Keratinocyte (primary cell): ENCODE data around the gene WIPF3. TPM values are rescaled to one million over a fixed set of nuclear protein-coding genes. Genes with fewer than 3 reads are reported as not detected.

Experiments
- DNase-seq: peaks from one replicate; pipeline ENCODE4 v3.0.0-alpha.2; 2011; ENCODE audit warnings: low read depth, missing footprints, low spot score
- FAIRE-seq: peaks from 2 replicates; lab custom pipeline; 2011; peaks lifted over from hg19 to GRCh38; lab: Jason Lieb, UNC
- H2AFZ ChIP-seq: 2 replicates; pipeline ENCODE4 v1.6.0; 2012; ENCODE audit warnings: low read length, control low read depth, inconsistent platforms; ENCODE audit not compliant: control insufficient read depth
- H3K27ac ChIP-seq: 2 replicates; pipeline ENCODE4 v1.5.1; 2011; ENCODE audit warnings: low read length; ENCODE audit not compliant: control insufficient read depth, insufficient read depth
- H3K27me3 ChIP-seq: 3 replicates; pipeline ENCODE4 v1.6.0; 2011; ENCODE audit warnings: low read length; ENCODE audit not compliant: control insufficient read depth, insufficient read depth; ENCODE audit errors: extremely low read depth
- H3K36me3 ChIP-seq, 2 experiments: 2 replicates in 1 of 2; 3 replicates in 1 of 2; pipeline ENCODE4 v1.5.1; 2011; ENCODE audit warnings: low read length in 2 of 2, mild to moderate bottlenecking in 1 of 2; ENCODE audit not compliant: control insufficient read depth in 2 of 2, insufficient read depth in 2 of 2; ENCODE audit errors: extremely low read depth in 1 of 2
- H3K4me1 ChIP-seq: 3 replicates; pipeline ENCODE4 v1.5.1; 2011; ENCODE audit warnings: low read length; ENCODE audit not compliant: control insufficient read depth, insufficient read depth; ENCODE audit errors: extremely low read depth
- H3K4me2 ChIP-seq: 3 replicates; pipeline ENCODE4 v1.6.0; 2011; ENCODE audit warnings: low read depth, low read length; ENCODE audit not compliant: control insufficient read depth, insufficient read depth; ENCODE audit errors: extremely low read depth
- H3K4me3 ChIP-seq, 3 experiments: fragments of 200-600 bp in 1 of 3; sonication (generic) in 1 of 3; 2 replicates in 2 of 3; 3 replicates in 1 of 3; pipeline ENCODE4 v1.5.1; 2011 to 2016; ENCODE audit warnings: low read length in 3 of 3, mild to moderate bottlenecking in 3 of 3, control low read depth in 2 of 3, inconsistent platforms in 1 of 3, low read depth in 1 of 3, mixed read lengths in 1 of 3, mixed run types in 1 of 3, moderate library complexity in 1 of 3; ENCODE audit not compliant: control insufficient read depth in 2 of 3, insufficient read depth in 2 of 3; ENCODE audit errors: extremely low read depth in 1 of 3
- H3K79me2 ChIP-seq: 2 replicates; pipeline ENCODE4 v1.6.0; 2012; ENCODE audit warnings: low read length; ENCODE audit not compliant: control insufficient read depth, insufficient read depth
- H3K9ac ChIP-seq: 3 replicates; pipeline ENCODE4 v1.6.0; 2011; ENCODE audit warnings: low read length; ENCODE audit not compliant: control insufficient read depth, insufficient read depth; ENCODE audit errors: extremely low read depth
- H3K9me1 ChIP-seq: 3 replicates; pipeline ENCODE4 v1.6.0; 2011; ENCODE audit warnings: low read length; ENCODE audit not compliant: control insufficient read depth, insufficient read depth; ENCODE audit errors: extremely low read depth
- H3K9me3 ChIP-seq: 2 replicates; pipeline ENCODE4 v1.5.1; 2012; ENCODE audit warnings: low read depth, low read length; ENCODE audit not compliant: control insufficient read depth
- H4K20me1 ChIP-seq: 3 replicates; pipeline ENCODE4 v1.6.0; 2011; ENCODE audit warnings: low read length; ENCODE audit not compliant: control insufficient read depth, insufficient read depth; ENCODE audit errors: extremely low read depth
- CTCF ChIP-seq, 3 experiments: IDR thresholded peaks in 1 of 3; conservative IDR thresholded peaks in 1 of 3; optimal IDR thresholded peaks in 1 of 3; 2 replicates in 2 of 3; 3 replicates in 1 of 3; pipeline versions ENCODE3 to v1.5.1; 2011; ENCODE audit warnings: low read length in 3 of 3, mild to moderate bottlenecking in 3 of 3, moderate library complexity in 2 of 3, control low read depth in 1 of 3, inconsistent platforms in 1 of 3; ENCODE audit not compliant: insufficient read depth in 2 of 3; ENCODE audit errors: extremely low read depth in 1 of 3
- EZH2 ChIP-seq: IDR thresholded peaks from one replicate; pipeline ENCODE4 v1.6.1; 2012; ENCODE audit warnings: inconsistent platforms, mild to moderate bottlenecking, low read length, moderate library complexity
- dilution Hi-C: fragments of 300-500 bp; cut with MboI; formaldehyde crosslinking; loops from one replicate; pipeline ENCODE4 v1.7.0; 2020; ENCODE audit warnings: low sequenced_read_pairs; ENCODE audit not compliant: extremely low pct_ligation_motif_present
- polyA plus RNA-seq, 5 experiments: library from polyadenylated mRNA; depleted of rRNA in 3 of 5; stranded (reverse) in 3 of 5; stranded (forward) in 1 of 5; unstranded in 1 of 5; fragments of >200 nt; gene quantifications; 1 replicate in 1 of 5; 2 replicates in 3 of 5; 3 replicates in 1 of 5; pipeline versions ENCODE4 v1.2.1 to v1.2.3, GENCODE V29; 2011 to 2012; ENCODE audit warnings: missing spikeins in 2 of 5, low read depth in 1 of 5, low replicate concordance in 1 of 5

WIPF3 gene
- polyA plus RNA-seq, 1 donor (not counting 4 experiments of a cell fraction or from before 2014, with no cell fraction given): 0.04 TPM

GRCh38 chr7:29885626-29886025, 79.3 kb downstream of the WIPF3 start:
- Histone ChIP-seq H3K27ac (no peak overlapping the region), H3K4me2 (no peak overlapping the region), H3K36me3 (no peaks in the 10 kb centered on the region), H3K79me2 (no peaks in the 10 kb centered on the region), H3K9me3 (no peaks in the 10 kb centered on the region), H3K4me3 (no peak overlapping the region), H3K27me3 (no peaks in the 10 kb centered on the region), H3K9ac (no peak overlapping the region), H4K20me1 (no peaks in the 10 kb centered on the region), H3K9me1 (no peaks in the 10 kb centered on the region), H3K4me1 (peaks cover 5% of the 10 kb centered on the region), H2AFZ (no peak overlapping the region)
- TF ChIP-seq EZH2 (no peak), CTCF (optimal IDR thresholded peaks at IDR 0.05 in 1 of 3, IDR thresholded peaks at IDR 0.05 in 1 of 3, conservative IDR thresholded peaks at IDR 0.05 in 1 of 3; ENCODE audit: extremely low read depth in 1 of 3, insufficient read depth in 2 of 3, low read length in 3 of 3) (no peak)
- FAIRE-seq (no peak), DNase-seq (no peak)
- dilution Hi-C loops: no loop called here

- Histone ChIP-seq H3K4me3 (no peak overlapping the region), H3K4me2 (no peak overlapping the region), H4K20me1 (no peaks in the 10 kb centered on the region), H3K27me3 (no peaks in the 10 kb centered on the region), H3K9me1 (no peaks in the 10 kb centered on the region), H2AFZ (no peak overlapping the region), H3K79me2 (no peaks in the 10 kb centered on the region), H3K9ac (no peak overlapping the region), H3K4me1 (peaks cover 5% of the 10 kb centered on the region), H3K9me3 (no peaks in the 10 kb centered on the region), H3K27ac (no peak overlapping the region), H3K36me3 (no peaks in the 10 kb centered on the region)
- dilution Hi-C loops: no loop called here
- DNase-seq: no peak
- TF ChIP-seq EZH2: no peak
- no peak for TF ChIP-seq CTCF (optimal IDR thresholded peaks at IDR 0.05 in 1 of 3, IDR thresholded peaks at IDR 0.05 in 1 of 3, conservative IDR thresholded peaks at IDR 0.05 in 1 of 3; ENCODE audit: extremely low read depth in 1 of 3, insufficient read depth in 2 of 3, low read length in 3 of 3)
- FAIRE-seq: no peak
Measured at GRCh38 chr7:29886827-29887226, 80.5 kb downstream of the WIPF3 start.
